Activated CD8-positive, alpha-beta T cell treated with anti-CD3 and anti-CD28 coated beads for 36 hours (primary cell): ENCODE results near the gene AMDHD1. TPM values are rescaled to one million over a fixed set of nuclear protein-coding genes. Genes with fewer than 3 reads are reported as not detected.

Experiments used
- ATAC-seq: fragments of 200-7000 bp; cut with Tn5 transposase; one replicate; pipeline ENCODE4 v1.10.0; 2021; ENCODE audit warnings: mild to moderate bottlenecking, moderate library complexity
- CTCF ChIA-PET: fragments of 350-600 bp; sonication (Branson Sonifier 250); formaldehyde crosslinking; loops from one replicate; lab custom pipeline; 2021; ENCODE audit warnings: antibody characterized with exemption; lab: Charles Lee
- POLR2A ChIA-PET: fragments of 350-600 bp; sonication (Branson Sonifier 250); formaldehyde crosslinking; loops from one replicate; lab custom pipeline; 2021; ENCODE audit warnings: antibody characterized with exemption; lab: Charles Lee
- DNase-seq: peaks from one replicate; pipeline ENCODE4 v3.0.0-alpha.2; 2020
- H3K27ac Mint-ChIP-seq: one replicate; pipeline ENCODE4 v1.8.0; 2021; ENCODE audit warnings: mild to moderate bottlenecking, mixed read lengths
- H3K27me3 Mint-ChIP-seq: one replicate; pipeline ENCODE4 v1.8.0; 2021; ENCODE audit warnings: mixed read lengths
- H3K36me3 Mint-ChIP-seq: one replicate; pipeline ENCODE4 v1.8.0; 2021; ENCODE audit warnings: low read depth, mixed read lengths
- H3K4me1 Mint-ChIP-seq: one replicate; pipeline ENCODE4 v1.8.0; 2021; ENCODE audit warnings: low read depth, mixed read lengths
- H3K4me3 Mint-ChIP-seq: one replicate; pipeline ENCODE4 v1.8.0; 2021; ENCODE audit warnings: mild to moderate bottlenecking, moderate library complexity, mixed read lengths
- H3K9me3 Mint-ChIP-seq: one replicate; pipeline ENCODE4 v1.8.0; 2021; ENCODE audit warnings: mixed read lengths
- intact Hi-C: fragments of 100-400 bp; cut with micrococcal nuclease; formaldehyde crosslinking; loops from one replicate; pipeline ENCODE4 v1.10.0; 2022
- total RNA-seq, 2 experiments: library from RNA; stranded (reverse); gene quantifications; one replicate each; pipeline ENCODE4 v1.2.3, GENCODE V29; 2021
- TF ChIP-seq, protein P1 (sequence below): fragments of 200-600 bp; IDR thresholded peaks from one replicate; pipeline ENCODE4 v1.8.0; 2022; ENCODE audit warnings: antibody characterized with exemption, mild to moderate bottlenecking

Gene AMDHD1
- total RNA-seq, 2 experiments from 2014 or later, result 1.1 TPM

- no peak overlapping the region for H3K27ac Mint-ChIP-seq
- H3K4me1 Mint-ChIP-seq, result no peaks in the 10 kb centered on the region
- no peak overlapping the region for H3K4me3 Mint-ChIP-seq
- H3K36me3 Mint-ChIP-seq, result no peaks in the 10 kb centered on the region
- DNase-seq (no peak), ATAC-seq (no peak)
- no peaks in the 10 kb centered on the region for H3K27me3 Mint-ChIP-seq
- CTCF ChIA-PET, result interaction anchor here (3.9 kb wide), 1 partner anchor 9 kb away, joined by 27 read pairs; no protein-coding TSS in a partner anchor
- H3K9me3 Mint-ChIP-seq, result no peaks in the 10 kb centered on the region
- intact Hi-C loops, result no loop called here
- TF ChIP-seq, protein P1, sequence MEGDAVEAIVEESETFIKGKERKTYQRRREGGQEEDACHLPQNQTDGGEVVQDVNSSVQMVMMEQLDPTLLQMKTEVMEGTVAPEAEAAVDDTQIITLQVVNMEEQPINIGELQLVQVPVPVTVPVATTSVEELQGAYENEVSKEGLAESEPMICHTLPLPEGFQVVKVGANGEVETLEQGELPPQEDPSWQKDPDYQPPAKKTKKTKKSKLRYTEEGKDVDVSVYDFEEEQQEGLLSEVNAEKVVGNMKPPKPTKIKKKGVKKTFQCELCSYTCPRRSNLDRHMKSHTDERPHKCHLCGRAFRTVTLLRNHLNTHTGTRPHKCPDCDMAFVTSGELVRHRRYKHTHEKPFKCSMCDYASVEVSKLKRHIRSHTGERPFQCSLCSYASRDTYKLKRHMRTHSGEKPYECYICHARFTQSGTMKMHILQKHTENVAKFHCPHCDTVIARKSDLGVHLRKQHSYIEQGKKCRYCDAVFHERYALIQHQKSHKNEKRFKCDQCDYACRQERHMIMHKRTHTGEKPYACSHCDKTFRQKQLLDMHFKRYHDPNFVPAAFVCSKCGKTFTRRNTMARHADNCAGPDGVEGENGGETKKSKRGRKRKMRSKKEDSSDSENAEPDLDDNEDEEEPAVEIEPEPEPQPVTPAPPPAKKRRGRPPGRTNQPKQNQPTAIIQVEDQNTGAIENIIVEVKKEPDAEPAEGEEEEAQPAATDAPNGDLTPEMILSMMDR, result no peak
- POLR2A ChIA-PET, result interaction anchor here (1.0 kb wide), 1 partner anchor 10 kb away, joined by 4 read pairs; no protein-coding TSS in a partner anchor
Observed at GRCh38 chr12:95988506-95989275, 45.6 kb downstream of the AMDHD1 start.

GRCh38 chr12:95989504-95990123 is 46.5 kb downstream of the AMDHD1 start:
- no peak for DNase-seq
- Mint-ChIP-seq H3K4me3 (no peak overlapping the region), H3K36me3 (no peaks in the 10 kb centered on the region), H3K27ac (no peak overlapping the region), H3K9me3 (no peaks in the 10 kb centered on the region), H3K27me3 (no peaks in the 10 kb centered on the region), H3K4me1 (no peaks in the 10 kb centered on the region)
- ChIA-PET POLR2A (interaction anchor here (0.6 kb wide), 1 partner anchor 38 kb away, joined by 3 read pairs; no protein-coding TSS in a partner anchor), CTCF (interaction anchor here (0.8 to 3.9 kb wide), 4 partner anchors 9 to 121 kb away, joined by 3 to 27 read pairs (median 6); no protein-coding TSS in a partner anchor)
- TF ChIP-seq, protein P1, result no peak
- ATAC-seq, result no peak
- intact Hi-C loops, result no loop called here

GRCh38 chr12:95990136-95990535 is 47.0 kb downstream of the AMDHD1 start:
- POLR2A ChIA-PET, result interaction anchor here (0.6 kb wide), 1 partner anchor 38 kb away, joined by 3 read pairs; no protein-coding TSS in a partner anchor
- intact Hi-C loops, result no loop called here

GRCh38 chr12:95993907-95994306 is 50.8 kb downstream of the AMDHD1 start:
- ATAC-seq (no peak), DNase-seq (no peak)
- Mint-ChIP-seq H3K4me3 (no peak overlapping the region), H3K4me1 (peaks cover 2% of the 10 kb centered on the region), H3K27me3 (no peaks in the 10 kb centered on the region), H3K9me3 (no peaks in the 10 kb centered on the region), H3K27ac (no peak overlapping the region), H3K36me3 (no peaks in the 10 kb centered on the region)
- POLR2A ChIA-PET, result no interaction called here
- intact Hi-C loops, result no loop called here
- CTCF ChIA-PET, result no interaction called here
- TF ChIP-seq, protein P1, result no peak

More at GRCh38 chr12:95990136-95990535, 47.0 kb downstream of the AMDHD1 start:
- CTCF ChIA-PET, result interaction anchor here (0.8 to 3.9 kb wide), 4 partner anchors 8 to 121 kb away, joined by 3 to 27 read pairs (median 6); no protein-coding TSS in a partner anchor
- Mint-ChIP-seq H3K36me3 (no peaks in the 10 kb centered on the region), H3K4me1 (no peaks in the 10 kb centered on the region), H3K27ac (no peak overlapping the region), H3K9me3 (no peaks in the 10 kb centered on the region), H3K27me3 (no peaks in the 10 kb centered on the region), H3K4me3 (no peak overlapping the region)
- TF ChIP-seq, protein P1, result no peak
- ATAC-seq (no peak), DNase-seq (no peak)

DNA sequence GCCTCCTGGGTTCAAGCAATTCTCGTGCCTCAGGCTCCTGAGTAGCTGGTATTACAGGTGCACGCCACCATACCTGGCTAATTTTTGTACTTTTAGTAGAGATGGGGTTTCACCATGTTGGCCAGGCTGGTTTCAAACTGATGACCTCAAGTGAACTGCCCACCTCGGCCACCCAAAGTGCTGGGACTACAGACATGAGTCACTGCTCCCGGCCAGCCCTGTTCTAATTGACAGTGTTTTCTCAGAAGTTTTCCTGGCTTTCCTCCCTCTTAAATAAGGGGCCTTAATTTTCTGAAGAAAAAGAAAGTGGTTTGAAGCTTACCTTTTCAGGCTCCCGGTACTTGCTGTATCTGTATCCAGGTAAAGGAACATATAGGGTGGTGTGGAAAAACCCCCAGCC is 51.3 kb downstream of the AMDHD1 start:
- Mint-ChIP-seq H3K9me3 (no peaks in the 10 kb centered on the region), H3K4me3 (no peak overlapping the region), H3K36me3 (no peaks in the 10 kb centered on the region), H3K27me3 (no peaks in the 10 kb centered on the region), H3K4me1 (peaks cover 3% of the 10 kb centered on the region), H3K27ac (no peak overlapping the region)
- intact Hi-C loops, result no loop called here
- no peak for DNase-seq
- POLR2A ChIA-PET, result no interaction called here
- TF ChIP-seq, protein P1, result no peak
- CTCF ChIA-PET, result no interaction called here
- no peak for ATAC-seq
